Lower leg skin (tissue), 3 donors: ENCODE measurements around the gene SLC35F3.

Experiments used
- POLR2A ChIP-seq, 2 donors: fragments of 450-650 bp; IDR thresholded peaks; one replicate each; pipeline ENCODE4 v1.6.1; 2016 to 2017; ENCODE audit warnings: antibody characterized with exemption in 2 of 2, mild to moderate bottlenecking in 1 of 2, moderate library complexity in 1 of 2
- TF ChIP-seq, protein P1 (sequence below), 3 donors: fragments of 450-650 bp; IDR thresholded peaks; one replicate each; pipeline ENCODE4 v1.5.1; 2016; ENCODE audit warnings: antibody characterized with exemption in 3 of 3, mild to moderate bottlenecking in 3 of 3, moderate library complexity in 2 of 3

DNA sequence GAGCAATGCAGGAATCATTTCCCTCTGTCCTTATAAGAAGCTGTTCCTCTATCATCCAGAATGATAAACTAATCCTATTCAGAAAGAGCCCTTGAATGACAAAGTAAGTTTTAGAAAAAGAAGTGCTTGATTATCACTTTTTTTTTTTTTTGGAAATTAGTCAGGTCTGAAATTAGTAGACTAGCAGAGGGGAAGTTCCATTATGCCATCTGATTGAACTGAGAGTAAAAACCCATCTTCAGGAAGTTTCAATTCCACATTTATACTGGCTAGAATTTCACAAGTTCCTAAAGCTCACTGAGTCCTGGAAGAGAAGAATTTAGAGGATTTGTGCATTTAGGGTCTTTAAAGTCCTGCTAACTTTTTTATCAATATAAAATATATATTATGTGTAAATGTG, 340.0 kb downstream of the SLC35F3 start:
- TF ChIP-seq, protein P1, sequence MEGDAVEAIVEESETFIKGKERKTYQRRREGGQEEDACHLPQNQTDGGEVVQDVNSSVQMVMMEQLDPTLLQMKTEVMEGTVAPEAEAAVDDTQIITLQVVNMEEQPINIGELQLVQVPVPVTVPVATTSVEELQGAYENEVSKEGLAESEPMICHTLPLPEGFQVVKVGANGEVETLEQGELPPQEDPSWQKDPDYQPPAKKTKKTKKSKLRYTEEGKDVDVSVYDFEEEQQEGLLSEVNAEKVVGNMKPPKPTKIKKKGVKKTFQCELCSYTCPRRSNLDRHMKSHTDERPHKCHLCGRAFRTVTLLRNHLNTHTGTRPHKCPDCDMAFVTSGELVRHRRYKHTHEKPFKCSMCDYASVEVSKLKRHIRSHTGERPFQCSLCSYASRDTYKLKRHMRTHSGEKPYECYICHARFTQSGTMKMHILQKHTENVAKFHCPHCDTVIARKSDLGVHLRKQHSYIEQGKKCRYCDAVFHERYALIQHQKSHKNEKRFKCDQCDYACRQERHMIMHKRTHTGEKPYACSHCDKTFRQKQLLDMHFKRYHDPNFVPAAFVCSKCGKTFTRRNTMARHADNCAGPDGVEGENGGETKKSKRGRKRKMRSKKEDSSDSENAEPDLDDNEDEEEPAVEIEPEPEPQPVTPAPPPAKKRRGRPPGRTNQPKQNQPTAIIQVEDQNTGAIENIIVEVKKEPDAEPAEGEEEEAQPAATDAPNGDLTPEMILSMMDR (IDR thresholded peaks at IDR 0.05): no peak
- no peak for TF ChIP-seq POLR2A (IDR thresholded peaks at IDR 0.05)
